HCT116 (cell line): ENCODE results near the gene SMIM32. TPM values are rescaled to one million over a fixed set of nuclear protein-coding genes. Genes with fewer than 3 reads are reported as not detected.

Source experiments
- ATAC-seq: fragments of 200-7000 bp; cut with Tn5 transposase; 2 replicates; pipeline ENCODE4 v1.9.1; 2020; ENCODE audit warnings: mild to moderate bottlenecking, moderate library complexity
- BruUV-seq: library from RNA; stranded (reverse); fragments of 400-500 nt; replicated peaks from 2 replicates; lab custom pipeline; 2021; lab: Mats Ljungman, UMichigan
- CTCF ChIA-PET: fragments of 300-600 bp; sonication (Branson Sonifier 250); formaldehyde crosslinking; loops from one replicate; lab custom pipeline; 2021; ENCODE audit warnings: antibody characterized with exemption; lab: Charles Lee
- POLR2A ChIA-PET: fragments of 300-600, 350-600 bp; sonication (Branson Sonifier 250); formaldehyde crosslinking; loops from one replicate; lab custom pipeline; 2021; ENCODE audit warnings: antibody characterized with exemption; lab: Charles Lee
- RAD21 ChIA-PET, 2 experiments: fragments of 300-600 bp; sonication (Branson Sonifier 250); formaldehyde crosslinking; loops; one replicate each; lab custom pipeline; 2023; ENCODE audit warnings: low total read pairs in 2 of 2; ENCODE audit not compliant: uncharacterized antibody in 2 of 2, unreplicated experiment in 2 of 2, low non-redundant PET in 1 of 2; lab: Charles Lee
- DNase-seq: peaks from one replicate; pipeline ENCODE4 v3.0.0-alpha.2; 2010; ENCODE audit warnings: low read depth, low spot score
- H2AFZ ChIP-seq: fragments of 200-600 bp; shearing (Covaris generic), sonication (generic); 2 replicates; pipeline ENCODE4 v1.6.1; 2017; ENCODE audit warnings: low read depth, mixed run types, mixed read lengths, antibody characterized with exemption, low read length; ENCODE audit not compliant: poor library complexity, severe bottlenecking
- H3K27ac ChIP-seq: 2 replicates; pipeline ENCODE4 v1.5.1; 2012; ENCODE audit warnings: low read depth, low read length
- H3K27me3 ChIP-seq: fragments of 200-600 bp; sonication (generic); 2 replicates; pipeline ENCODE4 v1.6.1; 2016; ENCODE audit warnings: mixed run types, low read length, mixed read lengths; ENCODE audit not compliant: insufficient read depth
- H3K36me3 ChIP-seq, 2 experiments: fragments of 200-500 bp in 1 of 2; fragments of 200-600 bp in 1 of 2; sonication (Bioruptor generic) in 1 of 2; sonication (generic) in 1 of 2; 2 replicates each; pipeline versions ENCODE4 v1.5.1 to v1.6.1; 2014 to 2016; ENCODE audit warnings: low read length in 2 of 2, inconsistent platforms in 1 of 2, mixed read lengths in 1 of 2, mixed run types in 1 of 2; ENCODE audit not compliant: insufficient read depth in 2 of 2, control insufficient read depth in 1 of 2
- H3K4me1 ChIP-seq, 2 experiments: fragments of 200-600 bp in 1 of 2; sonication (generic) in 1 of 2; 2 replicates each; pipeline versions ENCODE4 v1.5.1 to v1.6.1; 2012 to 2017; ENCODE audit warnings: low read length in 2 of 2, inconsistent platforms in 1 of 2, mild to moderate bottlenecking in 1 of 2, mixed read lengths in 1 of 2, mixed run types in 1 of 2, moderate library complexity in 1 of 2; ENCODE audit not compliant: insufficient read depth in 2 of 2, control insufficient read depth in 1 of 2
- H3K4me2 ChIP-seq: fragments of 200-600 bp; sonication (generic); 2 replicates; pipeline ENCODE4 v1.6.1; 2017; ENCODE audit warnings: mixed run types, low read length, mixed read lengths
- H3K4me3 ChIP-seq, 2 experiments: fragments of 200-600 bp in 1 of 2; sonication (generic) in 1 of 2; replicated peaks in 1 of 2; 2 replicates each; pipeline ENCODE4 v1.5.1; 2011 to 2016; ENCODE audit warnings: low read length in 2 of 2, control low read depth in 1 of 2, low read depth in 1 of 2, mild to moderate bottlenecking in 1 of 2, mixed read lengths in 1 of 2, mixed run types in 1 of 2
- H3K79me2 ChIP-seq: fragments of 200-600 bp; sonication (generic); 2 replicates; pipeline ENCODE4 v1.6.1; 2017; ENCODE audit warnings: mild to moderate bottlenecking, mixed run types, low read length, moderate library complexity, mixed read lengths; ENCODE audit not compliant: insufficient read depth
- H3K9ac ChIP-seq: fragments of 200-600 bp; sonication (generic); 2 replicates; pipeline ENCODE4 v1.6.1; 2016; ENCODE audit warnings: low read length, mixed read lengths
- H3K9me2 ChIP-seq: fragments of 200-600 bp; sonication (generic), shearing (Covaris generic); 2 replicates; pipeline ENCODE4 v1.6.1; 2017; ENCODE audit warnings: mixed run types, mild to moderate bottlenecking, moderate library complexity; ENCODE audit not compliant: insufficient read depth
- H3K9me3 ChIP-seq, 2 experiments: fragments of 200-500 bp in 1 of 2; fragments of 200-600 bp in 1 of 2; sonication (Bioruptor generic) in 1 of 2; sonication (generic) in 1 of 2; 2 replicates each; pipeline ENCODE4 v1.6.1; 2014 to 2017; ENCODE audit warnings: low read length in 2 of 2, mixed read lengths in 2 of 2, inconsistent platforms in 1 of 2, low read depth in 1 of 2, mild to moderate bottlenecking in 1 of 2, mixed run types in 1 of 2, moderate library complexity in 1 of 2; ENCODE audit not compliant: control insufficient read depth in 1 of 2, insufficient read depth in 1 of 2
- H4K20me1 ChIP-seq: fragments of 200-600 bp; sonication (generic), shearing (Covaris generic); 2 replicates; pipeline ENCODE4 v1.6.1; 2017; ENCODE audit warnings: mixed run types, mild to moderate bottlenecking, moderate library complexity; ENCODE audit not compliant: insufficient read depth
- CBX3 ChIP-seq: IDR thresholded peaks from 2 replicates; pipeline ENCODE4 v1.6.1; 2012; ENCODE audit warnings: low read depth
- CTCF ChIP-seq, 3 experiments: fragments of 200-600 bp in 1 of 3; sonication (generic) in 1 of 3; IDR thresholded peaks in 2 of 3; conservative IDR thresholded peaks in 1 of 3; 2 replicates each; pipeline ENCODE4 v1.5.1; 2012 to 2017; ENCODE audit warnings: low read depth in 2 of 3, low read length in 2 of 3, antibody characterized with exemption in 1 of 3, borderline replicate concordance in 1 of 3, control low read depth in 1 of 3, mild to moderate bottlenecking in 1 of 3, mixed read lengths in 1 of 3, mixed run types in 1 of 3, moderate library complexity in 1 of 3; ENCODE audit not compliant: insufficient read depth in 1 of 3
- MAX ChIP-seq: IDR thresholded peaks from 2 replicates; pipeline ENCODE4 v1.6.1; 2012
- REST ChIP-seq: IDR thresholded peaks from 2 replicates; pipeline ENCODE4 v1.6.1; 2012; ENCODE audit warnings: low read depth
- SIN3A ChIP-seq: IDR thresholded peaks from 2 replicates; pipeline ENCODE4 v1.6.1; 2012; ENCODE audit warnings: low read depth
- SRF ChIP-seq: IDR thresholded peaks from 2 replicates; pipeline ENCODE4 v1.6.1; 2012; ENCODE audit warnings: low read depth
- YY1 ChIP-seq: IDR thresholded peaks from 2 replicates; pipeline ENCODE4 v1.6.1; 2011; ENCODE audit warnings: low read length, low read depth, moderate library complexity, mild to moderate bottlenecking; ENCODE audit not compliant: insufficient replicate concordance; ENCODE audit errors: extremely low read depth
- ZBTB33 ChIP-seq: IDR thresholded peaks from 2 replicates; pipeline ENCODE4 v1.6.1; 2011; ENCODE audit warnings: mild to moderate bottlenecking, low read length, moderate library complexity; ENCODE audit not compliant: insufficient replicate concordance; ENCODE audit errors: extremely low read depth
- ZNF274 ChIP-seq: fragments of 200-500 bp; sonication (Bioruptor generic); IDR thresholded peaks from 2 replicates; pipeline ENCODE4 v1.6.1; 2014; ENCODE audit warnings: mild to moderate bottlenecking, low read depth, low read length, inconsistent platforms
- intact Hi-C: fragments of 100-400 bp; cut with micrococcal nuclease; formaldehyde crosslinking; loops from 2 replicates; pipeline ENCODE4 v1.10.0; 2022
- total RNA-seq: library from RNA; stranded (reverse); gene quantifications from one replicate; pipeline ENCODE4 v1.2.1, GENCODE V29; 2021; ENCODE audit not compliant: unreplicated experiment

SMIM32 gene
- total RNA-seq, 1 experiment from 2014 or later = not detected

GRCh38 chr5:136185974-136186665, 6.8 kb downstream of the SMIM32 start:
- TF ChIP-seq YY1 (no peak), REST (no peak), ZBTB33 (no peak), SRF (no peak), CTCF (IDR thresholded peaks at IDR 0.05 in 2 of 3, conservative IDR thresholded peaks at IDR 0.05 in 1 of 3; ENCODE audit: borderline replicate concordance in 1 of 3, insufficient read depth in 1 of 3, low read depth in 2 of 3, low read length in 2 of 3) (no peak), MAX (no peak), CBX3 (no peak), SIN3A (no peak), ZNF274 (no peak)
- ChIA-PET RAD21 (no interaction called here), POLR2A (no interaction called here), CTCF (no interaction called here)
- no peak overlapping the region for H2AFZ ChIP-seq
- H4K20me1 ChIP-seq = no peaks in the 10 kb centered on the region
- no peaks in the 10 kb centered on the region for H3K27me3 ChIP-seq
- no peak for DNase-seq
- H3K9me3 ChIP-seq = no peaks in the 10 kb centered on the region
- H3K27ac ChIP-seq = no peak overlapping the region
- intact Hi-C loops = no loop called here
- H3K4me1 ChIP-seq = no peaks in the 10 kb centered on the region
- H3K9ac ChIP-seq = no peak overlapping the region
- ATAC-seq = no peak
- no TSS peak for BruUV-seq
- H3K9me2 ChIP-seq = no peaks in the 10 kb centered on the region
- no peak overlapping the region for H3K4me3 ChIP-seq
- H3K4me2 ChIP-seq = no peak overlapping the region
- no peaks in the 10 kb centered on the region for H3K79me2 ChIP-seq
- H3K36me3 ChIP-seq = 0 out of 4 replicates have a peak, but pooled peaks cover 0 to 2% of the 10 kb centered on the region in 2 experiments
